OCI-LY7 (cell line): ENCODE measurements around the gene KIF20A.

Source experiments
- EZH2phosphoT487 ChIP-seq: fragments of 200-600 bp; sonication (generic); IDR thresholded peaks from 2 replicates; pipeline ENCODE4 v1.6.1; 2018; ENCODE audit warnings: low read depth, borderline replicate concordance, mild to moderate bottlenecking, mixed run types, antibody characterized with exemption, low read length, moderate library complexity, mixed read lengths
- TF ChIP-seq, protein P1 (sequence below): fragments of 200-600 bp; sonication (generic); conservative IDR thresholded peaks from 2 replicates; pipeline ENCODE4 v1.5.1; 2014; ENCODE audit warnings: mild to moderate bottlenecking, antibody characterized with exemption, low read length, moderate library complexity, mixed read lengths

DNA sequence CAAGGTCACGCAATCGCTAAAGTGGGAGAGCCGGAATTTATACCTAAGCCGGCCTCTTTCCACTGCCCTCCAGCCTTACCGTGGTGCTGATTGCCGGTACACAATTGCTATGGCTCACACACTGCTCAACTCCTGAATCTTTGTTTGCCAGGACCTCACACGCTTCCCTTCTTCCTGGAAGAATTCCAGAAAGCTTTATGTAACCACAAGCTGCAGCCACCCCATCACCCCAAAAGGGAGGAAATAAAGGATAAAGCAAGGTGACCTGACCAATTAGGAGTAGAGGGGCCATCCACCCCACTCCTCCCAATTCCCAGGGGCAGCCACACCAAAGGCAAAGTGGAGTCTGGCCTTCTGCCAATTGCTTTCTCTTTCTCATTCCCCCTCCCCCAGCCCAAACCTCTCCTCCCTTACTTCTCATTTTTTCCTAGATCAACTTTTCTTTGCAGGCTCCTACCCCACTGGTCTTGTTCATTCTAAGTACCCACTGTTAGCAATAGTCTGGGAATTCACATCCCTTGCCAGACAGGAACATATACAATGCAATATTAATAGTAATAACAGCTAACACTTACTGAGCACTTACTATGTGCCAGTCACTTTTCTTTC lies 52.2 kb downstream of the KIF20A start:
- TF ChIP-seq, protein P1, sequence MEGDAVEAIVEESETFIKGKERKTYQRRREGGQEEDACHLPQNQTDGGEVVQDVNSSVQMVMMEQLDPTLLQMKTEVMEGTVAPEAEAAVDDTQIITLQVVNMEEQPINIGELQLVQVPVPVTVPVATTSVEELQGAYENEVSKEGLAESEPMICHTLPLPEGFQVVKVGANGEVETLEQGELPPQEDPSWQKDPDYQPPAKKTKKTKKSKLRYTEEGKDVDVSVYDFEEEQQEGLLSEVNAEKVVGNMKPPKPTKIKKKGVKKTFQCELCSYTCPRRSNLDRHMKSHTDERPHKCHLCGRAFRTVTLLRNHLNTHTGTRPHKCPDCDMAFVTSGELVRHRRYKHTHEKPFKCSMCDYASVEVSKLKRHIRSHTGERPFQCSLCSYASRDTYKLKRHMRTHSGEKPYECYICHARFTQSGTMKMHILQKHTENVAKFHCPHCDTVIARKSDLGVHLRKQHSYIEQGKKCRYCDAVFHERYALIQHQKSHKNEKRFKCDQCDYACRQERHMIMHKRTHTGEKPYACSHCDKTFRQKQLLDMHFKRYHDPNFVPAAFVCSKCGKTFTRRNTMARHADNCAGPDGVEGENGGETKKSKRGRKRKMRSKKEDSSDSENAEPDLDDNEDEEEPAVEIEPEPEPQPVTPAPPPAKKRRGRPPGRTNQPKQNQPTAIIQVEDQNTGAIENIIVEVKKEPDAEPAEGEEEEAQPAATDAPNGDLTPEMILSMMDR = no peak
- TF ChIP-seq EZH2phosphoT487 = no peak
